Gastrocnemius medialis (tissue), 4 donors: ENCODE data around the gene PARD3. TPM values are rescaled to one million over a fixed set of nuclear protein-coding genes. Genes with fewer than 3 reads are reported as not detected.

ENCODE experiments used
- ATAC-seq, 2 donors: fragments of 150-250 bp; one replicate each; pipeline ENCODE4 v1.9.1; 2016
- DNase-seq, 2 donors: peaks; one replicate each; pipeline ENCODE4 v3.0.0-alpha.2; 2019
- H3K27ac ChIP-seq, 4 donors: fragments of 200-600 bp; sonication (generic); 1 replicate in 1 of 4; 2 replicates in 3 of 4; pipeline ENCODE4 v1.5.1; 2016 to 2018; ENCODE audit warnings: mild to moderate bottlenecking in 2 of 4, moderate library complexity in 1 of 4
- H3K27me3 ChIP-seq, 3 donors: fragments of 200-600 bp; sonication (generic) in 2 of 3; 1 replicate in 1 of 3; 2 replicates in 2 of 3; pipeline versions ENCODE4 v1.5.1 to v1.6.0; 2016 to 2019; ENCODE audit warnings: mild to moderate bottlenecking in 1 of 3, moderate library complexity in 1 of 3
- H3K36me3 ChIP-seq, 2 donors: fragments of 200-600 bp; sonication (generic) in 1 of 2; one replicate each; pipeline ENCODE4 v1.5.1; 2017 to 2018
- H3K4me1 ChIP-seq, 2 donors: fragments of 200-600 bp; sonication (generic) in 1 of 2; one replicate each; pipeline ENCODE4 v1.5.1; 2016 to 2017; ENCODE audit warnings: mild to moderate bottlenecking in 2 of 2
- H3K4me3 ChIP-seq, 4 donors: fragments of 200-600 bp; sonication (generic) in 3 of 4; 1 replicate in 1 of 4; 2 replicates in 3 of 4; pipeline ENCODE4 v1.5.1; 2016 to 2019; ENCODE audit warnings: mild to moderate bottlenecking in 2 of 4
- H3K9me3 ChIP-seq, 3 donors: fragments of 200-600 bp; sonication (generic) in 2 of 3; 1 replicate in 1 of 3; 2 replicates in 2 of 3; pipeline ENCODE4 v1.5.1; 2016 to 2019
- POLR2A ChIP-seq, 2 donors: fragments of 450-650 bp; IDR thresholded peaks; one replicate each; pipeline ENCODE4 v1.6.1; 2017; ENCODE audit warnings: antibody characterized with exemption in 2 of 2, mild to moderate bottlenecking in 2 of 2, moderate library complexity in 2 of 2
- in situ Hi-C, 4 donors: fragments of 200-750 bp; cut with MboI; loops; one replicate each; pipeline versions ENCODE4 v1.15.0 to v1.8.0; 2017; ENCODE audit warnings: low sequenced_read_pairs in 4 of 4
- intact Hi-C: fragments of 100-400 bp; cut with DNase I; formaldehyde crosslinking; loops from one replicate; pipeline ENCODE4 v1.15.1; 2023; ENCODE audit warnings: low total_unique reads
- total RNA-seq, 4 donors: library from RNA; depleted of rRNA; stranded (reverse); fragments of >200 nt; gene quantifications; one replicate each; pipeline versions ENCODE4 v1.1.0 to v1.2.3, GENCODE V29; 2016
- TF ChIP-seq, protein P1 (sequence below), 5 experiments: fragments of 450-650 bp in 3 of 5; fragments of 200-600 bp in 2 of 5; sonication (generic) in 2 of 5; IDR thresholded peaks in 4 of 5; conservative IDR thresholded peaks in 1 of 5; 1 replicate in 4 of 5; 2 replicates in 1 of 5; pipeline ENCODE4 v1.5.1; 2016 to 2019; ENCODE audit warnings: antibody characterized with exemption in 5 of 5, mild to moderate bottlenecking in 3 of 5, moderate library complexity in 3 of 5

The PARD3 gene
- total RNA-seq, 4 donors from 2014 or later, result 64.6 to 75.8 (median 68.3) TPM

DNA sequence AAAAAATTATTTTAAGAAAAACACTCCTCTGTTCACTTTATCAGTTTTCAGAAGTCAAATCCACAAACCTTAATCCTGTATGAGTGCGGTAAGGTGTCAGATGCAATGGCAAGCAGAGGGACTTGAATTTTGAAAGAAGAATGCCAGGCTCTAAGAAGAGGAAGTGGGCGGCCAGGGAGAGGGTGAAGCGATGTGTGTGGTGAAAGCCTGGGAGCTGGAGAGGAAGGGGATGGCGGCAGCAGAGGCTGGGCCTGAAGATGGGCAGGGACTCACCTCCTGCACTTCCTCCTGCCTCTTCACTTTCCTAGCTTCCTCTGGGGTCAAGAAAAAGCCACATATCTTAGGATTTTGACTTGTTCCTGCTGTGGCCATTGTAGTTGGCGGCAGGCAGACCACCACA lies 609.6 kb downstream of the PARD3 start:
- no peaks in the 10 kb centered on the region for H3K36me3 ChIP-seq
- no peaks in the 10 kb centered on the region for H3K27me3 ChIP-seq
- no peak overlapping the region for H3K4me3 ChIP-seq
- DNase-seq, result no peak
- in situ Hi-C loops (no loop called here), intact Hi-C loops (no loop called here)
- no peaks in the 10 kb centered on the region for H3K4me1 ChIP-seq
- TF ChIP-seq, protein P1, sequence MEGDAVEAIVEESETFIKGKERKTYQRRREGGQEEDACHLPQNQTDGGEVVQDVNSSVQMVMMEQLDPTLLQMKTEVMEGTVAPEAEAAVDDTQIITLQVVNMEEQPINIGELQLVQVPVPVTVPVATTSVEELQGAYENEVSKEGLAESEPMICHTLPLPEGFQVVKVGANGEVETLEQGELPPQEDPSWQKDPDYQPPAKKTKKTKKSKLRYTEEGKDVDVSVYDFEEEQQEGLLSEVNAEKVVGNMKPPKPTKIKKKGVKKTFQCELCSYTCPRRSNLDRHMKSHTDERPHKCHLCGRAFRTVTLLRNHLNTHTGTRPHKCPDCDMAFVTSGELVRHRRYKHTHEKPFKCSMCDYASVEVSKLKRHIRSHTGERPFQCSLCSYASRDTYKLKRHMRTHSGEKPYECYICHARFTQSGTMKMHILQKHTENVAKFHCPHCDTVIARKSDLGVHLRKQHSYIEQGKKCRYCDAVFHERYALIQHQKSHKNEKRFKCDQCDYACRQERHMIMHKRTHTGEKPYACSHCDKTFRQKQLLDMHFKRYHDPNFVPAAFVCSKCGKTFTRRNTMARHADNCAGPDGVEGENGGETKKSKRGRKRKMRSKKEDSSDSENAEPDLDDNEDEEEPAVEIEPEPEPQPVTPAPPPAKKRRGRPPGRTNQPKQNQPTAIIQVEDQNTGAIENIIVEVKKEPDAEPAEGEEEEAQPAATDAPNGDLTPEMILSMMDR (IDR thresholded peaks at IDR 0.05 in 4 of 5, conservative IDR thresholded peaks at IDR 0.05 in 1 of 5), result no peak
- no peak for TF ChIP-seq POLR2A (IDR thresholded peaks at IDR 0.05)
- ATAC-seq, result no peak
- H3K9me3 ChIP-seq, result no peaks in the 10 kb centered on the region
- H3K27ac ChIP-seq, result no peak overlapping the region

GRCh38 chr10:34203966-34204630 lies 611.0 kb downstream of the PARD3 start:
- H3K36me3 ChIP-seq, result no peaks in the 10 kb centered on the region
- in situ Hi-C loops (no loop called here), intact Hi-C loops (no loop called here)
- TF ChIP-seq, protein P1 (IDR thresholded peaks at IDR 0.05 in 4 of 5, conservative IDR thresholded peaks at IDR 0.05 in 1 of 5), result no peak
- TF ChIP-seq POLR2A (IDR thresholded peaks at IDR 0.05), result no peak
- no peak overlapping the region for H3K4me3 ChIP-seq
- no peaks in the 10 kb centered on the region for H3K4me1 ChIP-seq
- no peak overlapping the region for H3K27ac ChIP-seq
- H3K9me3 ChIP-seq, result no peaks in the 10 kb centered on the region
- H3K27me3 ChIP-seq, result no peaks in the 10 kb centered on the region
- DNase-seq (no peak), ATAC-seq (no peak)

DNA sequence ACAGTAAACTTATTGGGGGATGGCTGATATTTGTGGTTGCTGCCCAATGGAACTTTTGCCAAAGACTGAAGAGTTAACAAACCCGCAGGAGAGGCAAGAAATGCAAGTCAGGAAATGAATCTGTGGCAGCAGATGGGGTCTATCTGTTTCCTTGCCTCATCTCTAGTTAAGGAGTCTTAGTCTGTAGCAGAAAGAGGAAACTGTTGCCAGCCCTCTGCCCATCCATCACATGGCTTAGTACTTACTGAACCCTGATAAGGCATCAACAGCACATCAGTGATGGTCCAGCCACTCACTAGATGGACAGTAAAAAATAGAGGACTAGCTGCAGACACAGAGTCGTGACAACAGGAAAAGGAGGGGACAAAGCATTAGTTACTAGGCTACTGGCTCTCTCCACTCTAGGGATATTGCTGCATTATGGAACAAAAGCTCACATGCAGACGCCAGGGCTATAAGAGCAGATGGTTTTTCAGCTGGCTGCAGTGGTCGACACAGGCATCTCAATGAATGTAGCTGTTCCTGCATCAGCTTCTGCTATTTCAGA lies 614.7 kb downstream of the PARD3 start:
- no peak overlapping the region for H3K27ac ChIP-seq
- no peaks in the 10 kb centered on the region for H3K9me3 ChIP-seq
- DNase-seq (no peak), ATAC-seq (no peak)
- H3K4me1 ChIP-seq, result no peaks in the 10 kb centered on the region
- H3K4me3 ChIP-seq, result no peak overlapping the region
- H3K36me3 ChIP-seq, result no peaks in the 10 kb centered on the region
- TF ChIP-seq POLR2A (IDR thresholded peaks at IDR 0.05), result no peak
- TF ChIP-seq, protein P1 (IDR thresholded peaks at IDR 0.05 in 4 of 5, conservative IDR thresholded peaks at IDR 0.05 in 1 of 5), result no peak
- in situ Hi-C loops (no loop called here), intact Hi-C loops (no loop called here)
- no peaks in the 10 kb centered on the region for H3K27me3 ChIP-seq

- Histone ChIP-seq H3K4me3 (no peak overlapping the region), H3K27ac (no peak overlapping the region), H3K4me1 (no peaks in the 10 kb centered on the region), H3K27me3 (no peaks in the 10 kb centered on the region), H3K36me3 (no peaks in the 10 kb centered on the region), H3K9me3 (no peaks in the 10 kb centered on the region)
- TF ChIP-seq POLR2A (IDR thresholded peaks at IDR 0.05), result no peak
- TF ChIP-seq, protein P1 (IDR thresholded peaks at IDR 0.05 in 4 of 5, conservative IDR thresholded peaks at IDR 0.05 in 1 of 5), result no peak
- intact Hi-C loops, result no loop called here
- ATAC-seq (no peak), DNase-seq (no peak)
- in situ Hi-C loops, result no loop called here
Measured at GRCh38 chr10:34198953-34199352, 616.1 kb downstream of the PARD3 start.
